DMS53 treated with DMSO at 0.1 percent for 48 hours (cell line): ENCODE results near the gene ARHGEF37.
"Not testable (repeated sequence)": the region's sequence is repeated elsewhere in the genome, so short reads cannot be mapped to it uniquely, and the experiment has no call there.

Experiments
- DNase-seq: peaks from one replicate; lab custom pipeline; 2025; ENCODE audit not compliant: unreplicated experiment; lab: John Stamatoyannopoulos, UW

The ARHGEF37 gene, protein sequence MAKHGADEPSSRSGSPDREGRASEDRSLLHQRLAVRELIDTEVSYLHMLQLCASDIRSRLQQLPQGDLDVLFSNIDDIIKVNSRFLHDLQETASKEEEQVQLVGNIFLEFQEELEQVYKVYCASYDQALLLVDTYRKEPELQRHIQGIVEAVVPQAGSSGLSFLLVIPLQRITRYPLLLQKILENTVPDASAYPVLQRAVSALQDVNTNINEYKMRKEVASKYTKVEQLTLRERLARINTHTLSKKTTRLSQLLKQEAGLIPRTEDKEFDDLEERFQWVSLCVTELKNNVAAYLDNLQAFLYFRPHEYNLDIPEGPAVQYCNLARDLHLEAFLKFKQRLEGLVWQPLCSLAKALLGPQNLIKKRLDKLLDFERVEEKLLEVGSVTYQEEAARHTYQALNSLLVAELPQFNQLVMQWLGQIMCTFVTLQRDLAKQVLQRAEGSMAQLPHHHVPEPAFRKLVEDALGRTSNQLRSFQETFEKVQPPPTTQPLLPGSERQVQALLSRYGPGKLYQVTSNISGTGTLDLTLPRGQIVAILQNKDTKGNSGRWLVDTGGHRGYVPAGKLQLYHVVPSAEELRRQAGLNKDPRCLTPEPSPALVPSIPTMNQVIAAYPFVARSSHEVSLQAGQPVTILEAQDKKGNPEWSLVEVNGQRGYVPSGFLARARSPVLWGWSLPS

GRCh38 chr5:149581192-149581861 lies at the start of gene ARHGEF37:
ARHGEF37 (plus strand) TSS chr5:149581498; CDS start chr5:149597770, 16,272 bp downstream.
- peak; percentile 43 for DNase-seq

DNA sequence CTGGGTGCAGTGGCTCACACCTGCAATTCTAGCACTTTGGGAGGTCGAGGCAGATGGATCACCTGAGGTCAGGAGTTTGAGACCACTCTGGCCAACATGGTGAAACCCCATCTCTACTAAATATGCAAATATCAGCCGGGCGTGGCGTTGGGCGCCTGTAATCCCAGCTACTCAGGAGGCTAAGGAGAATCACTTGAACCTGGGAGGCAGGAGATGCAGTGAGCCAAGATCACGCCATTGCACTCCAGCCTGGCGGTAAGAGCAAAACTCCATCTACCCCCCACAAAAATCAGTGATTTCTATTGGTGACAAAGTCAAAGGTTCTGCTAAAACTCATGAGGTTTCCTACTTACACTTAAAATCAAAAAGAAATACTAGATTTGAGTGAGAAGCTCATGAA lies 48.9 kb upstream of the ARHGEF37 start:
- DNase-seq = no peak

DNA sequence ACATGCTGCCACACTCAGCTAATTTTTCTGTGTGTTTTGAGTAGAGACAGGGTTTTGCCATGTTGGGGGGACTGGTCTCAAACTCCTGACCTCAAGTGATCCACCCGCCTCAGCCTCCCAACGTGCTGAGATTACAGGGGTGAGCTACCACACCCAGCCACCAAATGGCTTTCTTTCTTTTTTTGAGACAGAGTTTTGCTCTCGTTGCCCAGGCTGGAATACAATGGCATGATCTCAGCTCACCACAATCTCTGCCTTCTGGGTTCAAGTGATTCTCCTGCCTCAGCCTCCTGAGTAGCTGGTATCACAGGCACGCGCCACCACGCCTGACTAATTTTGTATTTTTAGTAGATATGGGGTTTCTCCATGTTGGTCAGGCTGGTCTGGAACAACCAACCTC lies 45.5 kb upstream of the ARHGEF37 start:
- DNase-seq = not testable (repeated sequence)

DNA sequence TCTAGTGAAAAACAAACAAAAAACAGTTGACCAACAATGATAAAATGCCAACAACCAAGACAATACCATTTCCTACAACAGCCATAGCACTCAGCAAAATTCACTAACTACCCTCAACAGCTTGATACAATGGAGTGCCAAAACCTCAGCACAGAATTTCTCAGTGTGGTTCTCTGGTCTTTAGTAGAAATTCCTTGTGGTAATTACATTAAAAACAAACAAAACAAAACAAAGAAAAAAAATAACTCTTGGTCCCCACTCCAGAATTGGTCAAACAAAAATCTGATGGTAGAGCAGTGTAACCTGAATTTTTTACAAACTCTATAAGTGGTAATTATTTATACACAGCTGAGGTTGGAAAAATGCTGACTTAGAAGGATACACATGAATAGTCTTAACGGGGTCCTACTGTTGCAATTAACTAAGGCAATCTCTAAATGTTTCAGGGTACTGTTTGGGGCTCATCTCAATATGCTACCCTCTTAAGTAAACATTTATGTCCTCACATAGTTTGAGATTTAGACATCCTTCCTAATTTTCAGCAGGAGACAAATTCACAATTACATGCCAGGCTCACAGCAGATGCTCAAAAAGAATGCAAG lies 43.8 kb upstream of the ARHGEF37 start:
- DNase-seq = no peak

- no peak for DNase-seq
Observed at GRCh38 chr5:149540089-149540488, 41.2 kb upstream of the ARHGEF37 start.

- no peak for DNase-seq
Observed at GRCh38 chr5:149541893-149542292, 39.4 kb upstream of the ARHGEF37 start.

DNA sequence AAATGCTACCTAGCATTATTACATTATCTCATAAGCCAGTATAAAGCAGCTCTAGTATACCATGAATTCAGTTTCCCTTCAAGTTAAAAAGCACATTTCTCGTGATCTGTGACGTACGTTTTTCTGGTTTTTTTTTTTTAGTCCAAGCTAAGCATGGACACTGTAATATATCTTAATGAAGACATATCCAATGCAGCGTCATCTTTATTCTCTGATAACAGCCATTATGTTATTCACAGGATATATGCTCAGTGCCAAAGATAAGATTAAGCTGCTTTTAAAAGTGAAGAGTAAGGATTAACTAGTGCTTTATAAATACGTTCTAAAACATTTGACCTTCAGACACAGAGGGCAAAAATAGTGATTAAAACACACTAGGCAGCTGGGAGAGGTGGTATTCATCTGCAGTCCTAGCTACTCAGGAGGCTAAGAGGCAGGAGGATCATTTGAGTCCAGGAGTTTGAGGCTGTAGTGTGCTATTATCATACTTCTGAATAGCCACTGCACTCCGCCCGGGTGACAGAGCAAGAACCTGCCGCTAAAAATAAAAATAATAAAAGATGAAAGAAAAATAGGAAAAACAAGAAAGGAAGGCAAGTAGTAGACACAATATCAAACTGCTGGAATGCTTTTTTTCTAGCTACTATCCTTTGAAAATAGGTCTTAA lies 37.8 kb upstream of the ARHGEF37 start:
- DNase-seq = no peak

GRCh38 chr5:149544028-149544420 lies 37.3 kb upstream of the ARHGEF37 start:
- DNase-seq = no peak

DNA sequence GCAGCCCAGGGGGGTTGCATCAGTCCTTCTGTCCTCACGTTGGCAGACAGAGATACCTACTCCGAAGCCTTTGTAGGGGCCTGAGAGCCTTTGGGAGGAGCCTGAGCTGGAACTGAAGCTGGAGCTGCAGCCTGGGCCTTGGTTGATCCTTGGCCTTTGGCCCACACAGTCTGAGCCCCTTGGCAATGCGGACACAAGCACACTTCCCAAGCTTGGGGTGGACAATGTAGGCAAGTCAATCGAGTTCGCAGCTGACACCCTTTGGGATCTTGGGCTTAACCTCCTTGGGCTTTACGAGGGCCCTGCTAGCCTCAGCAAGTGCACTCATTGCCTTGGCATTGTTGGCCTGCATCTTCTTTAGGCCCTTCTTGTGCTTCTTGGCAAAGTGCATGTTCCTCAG lies 36.0 kb upstream of the ARHGEF37 start:
- DNase-seq = no peak

GRCh38 chr5:149546974-149547373 lies 34.3 kb upstream of the ARHGEF37 start:
- peak; percentile 75 for DNase-seq

DNA sequence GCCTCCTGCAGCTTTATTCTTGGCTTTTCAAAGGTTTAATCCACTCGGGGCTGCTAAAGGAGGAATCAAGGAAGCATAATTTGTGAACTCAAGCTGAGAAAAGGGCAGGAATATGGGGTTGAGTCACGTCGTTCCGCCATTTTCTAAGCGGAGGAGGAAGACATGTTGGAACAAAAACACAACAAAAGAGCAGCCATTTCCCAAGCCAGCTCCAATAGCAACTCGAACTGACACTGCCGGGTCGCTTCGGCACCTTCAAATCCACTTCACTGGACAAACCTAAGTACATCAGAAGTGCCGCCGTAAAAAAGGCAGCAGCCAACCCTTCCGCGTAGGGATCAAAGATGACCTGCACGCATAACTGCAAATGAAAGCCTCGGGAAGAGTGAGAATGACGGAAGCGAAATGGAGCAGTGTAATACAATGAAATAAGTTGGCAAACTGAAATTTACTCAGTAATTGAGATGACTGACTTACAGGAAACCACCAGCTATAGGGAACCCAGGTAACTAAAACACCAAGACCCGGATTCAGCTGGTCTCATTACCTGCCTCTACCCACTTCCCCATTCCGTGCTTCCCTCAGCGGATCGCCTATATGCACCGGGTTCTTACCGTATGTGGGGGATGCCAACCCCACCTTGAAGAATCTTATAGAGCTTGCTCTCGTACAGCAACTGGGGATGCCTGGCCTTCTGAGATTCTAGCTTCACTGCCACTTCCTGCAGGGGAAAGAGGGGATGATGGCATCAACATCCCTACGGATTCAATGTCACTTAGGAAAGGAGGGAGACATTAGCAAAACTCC lies 31.6 kb upstream of the ARHGEF37 start:
- peak; percentile 88 for DNase-seq

- no peak for DNase-seq
Observed at GRCh38 chr5:149550268-149550583, 31.1 kb upstream of the ARHGEF37 start.

DNA sequence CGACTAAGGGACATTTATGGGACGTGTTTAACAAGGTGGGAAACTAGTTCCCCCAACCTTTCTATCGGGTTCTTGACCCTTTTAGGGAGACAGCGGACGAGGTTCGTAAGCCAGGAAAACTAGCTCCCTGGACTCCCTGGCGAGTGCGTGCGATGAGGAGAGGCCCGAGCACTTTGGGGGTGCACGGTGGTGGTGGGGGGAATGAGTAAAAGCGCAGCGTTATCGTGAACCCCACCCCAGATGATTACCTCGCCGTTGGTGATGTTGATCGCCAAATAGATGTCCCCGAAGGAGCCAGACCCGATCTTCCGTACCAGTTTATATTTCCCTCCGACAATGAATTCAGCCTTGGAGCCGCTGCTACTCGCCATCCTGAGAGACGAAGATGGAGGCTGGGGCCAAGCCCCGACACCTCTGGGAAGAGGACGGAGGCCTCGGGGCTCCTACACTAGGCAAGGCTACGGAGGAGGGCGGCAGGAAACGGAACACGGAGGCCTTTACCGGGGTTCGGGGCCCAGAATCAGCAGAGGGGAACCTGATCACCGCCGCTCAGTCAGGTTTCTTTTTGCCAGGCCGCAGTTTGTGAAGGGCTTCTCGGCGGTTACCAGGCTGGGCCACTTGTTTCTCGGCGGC lies 30.6 kb upstream of the ARHGEF37 start:
- no peak for DNase-seq

DNA sequence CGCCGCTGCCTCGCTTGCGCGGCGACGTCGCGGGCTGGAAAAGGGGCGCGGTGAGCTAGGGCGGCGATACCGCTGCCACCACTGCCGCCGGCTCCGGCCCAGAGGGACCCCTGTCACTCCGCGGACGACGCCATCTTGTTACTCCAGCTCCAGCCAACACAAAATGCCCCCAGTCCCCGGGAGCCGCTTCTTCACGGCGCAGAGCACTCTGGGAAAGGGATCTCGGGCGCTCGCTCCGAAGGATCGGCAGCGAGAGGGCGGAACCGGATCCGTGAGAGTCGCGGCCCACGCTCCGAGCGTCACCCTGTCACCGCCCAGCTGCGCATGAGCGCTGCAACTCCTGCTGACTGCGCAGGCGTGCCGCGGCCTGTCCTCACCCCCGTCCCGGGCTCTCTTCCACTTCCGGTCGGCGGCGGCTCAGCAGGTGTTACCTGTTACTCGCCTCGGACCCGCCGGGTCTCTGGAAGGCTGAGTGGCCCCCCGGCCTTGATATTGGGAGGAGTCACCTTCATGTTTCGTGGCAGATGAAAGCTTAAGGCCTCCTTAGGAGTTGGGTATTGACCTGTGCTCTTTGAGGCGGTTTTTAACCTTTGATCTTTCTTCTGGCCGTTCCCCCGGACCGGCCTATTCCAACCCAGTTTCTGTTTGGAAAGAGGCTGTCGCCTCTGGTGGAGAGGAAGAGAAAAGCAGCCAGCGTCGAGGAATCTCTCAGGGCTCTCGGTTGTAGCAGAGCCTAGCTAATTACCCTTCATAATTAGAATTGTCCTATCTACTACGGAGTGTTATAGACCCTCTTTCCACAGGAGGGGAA lies 29.9 kb upstream of the ARHGEF37 start, which contains the start of gene CSNK1A1:
TSS of gene CSNK1A1 (minus strand) at position 213 of the 811 bp plus-strand sequence. CDS start 475 bp downstream, outside the sequence.
- peak; percentile 98 for DNase-seq

DNA sequence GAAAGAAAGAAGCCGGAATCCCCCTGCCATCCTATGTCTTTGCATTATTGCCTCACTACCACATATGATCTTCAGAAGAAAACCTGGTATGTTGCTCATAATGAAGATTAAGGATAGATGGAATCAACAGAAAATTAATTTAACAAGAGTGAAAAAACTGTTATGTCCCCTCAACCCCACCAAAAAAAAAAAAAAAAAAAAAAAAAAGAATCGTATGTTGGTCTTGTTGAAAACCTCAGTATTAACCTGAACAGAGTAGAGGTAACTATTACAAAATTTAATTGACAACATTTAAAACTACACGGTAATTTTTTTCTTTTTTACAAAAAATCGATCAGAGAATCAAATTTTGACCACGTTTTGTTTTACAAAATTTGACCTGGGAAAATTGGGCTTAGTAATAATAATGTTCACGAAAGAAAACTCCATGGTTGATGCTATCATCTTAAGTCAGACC lies 29.2 kb upstream of the ARHGEF37 start:
- DNase-seq = no peak

GRCh38 chr5:149552553-149553160 lies 28.6 kb upstream of the ARHGEF37 start:
- DNase-seq = no peak

- DNase-seq = no peak
Observed at GRCh38 chr5:149559706-149560105, 21.6 kb upstream of the ARHGEF37 start.

DNA sequence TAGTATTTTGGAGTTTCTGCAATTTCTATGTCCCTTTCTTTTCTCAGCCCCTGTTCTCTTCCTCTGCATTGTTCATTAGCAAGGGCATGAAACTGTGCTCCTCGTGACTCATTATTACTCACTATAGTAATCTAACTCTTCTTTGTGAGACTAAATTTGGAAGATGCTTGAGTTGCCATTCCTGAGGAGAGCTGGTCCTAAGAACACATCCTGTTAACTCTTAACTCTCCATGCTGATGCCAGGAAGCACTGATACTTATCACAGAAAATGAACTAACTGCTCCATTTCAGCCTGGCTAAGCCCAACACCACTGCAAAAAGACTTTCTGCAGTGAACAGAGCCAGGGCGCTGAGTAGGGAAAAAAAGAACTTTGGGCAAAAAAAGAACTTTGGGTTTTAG lies 19.4 kb upstream of the ARHGEF37 start:
- peak; percentile 69 for DNase-seq
